Measurements from ENCODE around the gene PARVB.

PARVB gene

DNA sequence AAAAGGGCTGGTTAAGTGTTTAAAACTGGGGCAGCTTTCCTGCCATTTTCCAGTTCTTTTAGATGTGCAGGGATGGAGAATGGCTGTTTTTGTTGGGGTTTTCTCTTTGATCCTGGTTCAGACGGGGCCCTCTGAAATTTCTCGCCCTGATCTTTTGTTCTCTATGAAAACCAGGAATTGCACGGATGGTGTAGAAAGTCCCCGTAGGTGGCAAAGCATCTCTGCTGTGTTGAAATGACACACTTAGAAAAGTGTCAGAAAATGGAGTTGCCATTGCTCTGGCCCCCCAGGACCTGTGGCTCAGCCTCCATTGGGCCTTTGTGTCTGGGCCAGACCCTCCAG, 63.0 kb downstream of the PARVB start:
- DNase-seq (ENCODE audit: low read depth in 2 of 2) = no peak

DNA sequence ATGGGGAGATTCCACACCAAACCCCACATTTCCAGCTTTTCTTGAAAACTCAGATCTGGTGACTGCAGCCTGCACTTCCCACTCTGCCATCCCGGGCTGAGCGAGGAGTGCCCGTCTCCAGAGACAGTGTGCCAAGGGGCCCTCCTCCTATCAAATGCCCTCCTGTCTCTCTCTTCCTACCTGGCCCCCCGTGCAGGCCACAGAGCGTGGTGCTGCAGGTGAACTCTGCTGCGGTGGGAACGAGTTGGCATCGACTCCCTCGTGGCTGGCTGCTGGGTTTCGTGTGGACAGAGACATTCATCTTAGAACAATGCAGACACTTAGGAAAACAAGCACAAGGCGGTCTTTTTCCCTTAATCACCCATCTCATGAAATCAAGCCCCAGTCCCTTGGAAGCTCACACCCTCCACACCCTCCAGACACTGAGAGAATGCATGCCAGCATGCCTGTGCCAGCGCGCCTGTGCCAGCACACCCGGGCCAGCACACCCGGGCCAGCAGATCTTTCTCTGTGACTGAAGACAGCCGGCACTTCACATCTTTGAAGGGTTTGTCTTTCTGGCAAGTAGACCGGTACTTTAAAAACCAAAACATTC, 65.0 kb downstream of the PARVB start:
- no peak for DNase-seq (ENCODE audit: low read depth in 2 of 2)

DNA sequence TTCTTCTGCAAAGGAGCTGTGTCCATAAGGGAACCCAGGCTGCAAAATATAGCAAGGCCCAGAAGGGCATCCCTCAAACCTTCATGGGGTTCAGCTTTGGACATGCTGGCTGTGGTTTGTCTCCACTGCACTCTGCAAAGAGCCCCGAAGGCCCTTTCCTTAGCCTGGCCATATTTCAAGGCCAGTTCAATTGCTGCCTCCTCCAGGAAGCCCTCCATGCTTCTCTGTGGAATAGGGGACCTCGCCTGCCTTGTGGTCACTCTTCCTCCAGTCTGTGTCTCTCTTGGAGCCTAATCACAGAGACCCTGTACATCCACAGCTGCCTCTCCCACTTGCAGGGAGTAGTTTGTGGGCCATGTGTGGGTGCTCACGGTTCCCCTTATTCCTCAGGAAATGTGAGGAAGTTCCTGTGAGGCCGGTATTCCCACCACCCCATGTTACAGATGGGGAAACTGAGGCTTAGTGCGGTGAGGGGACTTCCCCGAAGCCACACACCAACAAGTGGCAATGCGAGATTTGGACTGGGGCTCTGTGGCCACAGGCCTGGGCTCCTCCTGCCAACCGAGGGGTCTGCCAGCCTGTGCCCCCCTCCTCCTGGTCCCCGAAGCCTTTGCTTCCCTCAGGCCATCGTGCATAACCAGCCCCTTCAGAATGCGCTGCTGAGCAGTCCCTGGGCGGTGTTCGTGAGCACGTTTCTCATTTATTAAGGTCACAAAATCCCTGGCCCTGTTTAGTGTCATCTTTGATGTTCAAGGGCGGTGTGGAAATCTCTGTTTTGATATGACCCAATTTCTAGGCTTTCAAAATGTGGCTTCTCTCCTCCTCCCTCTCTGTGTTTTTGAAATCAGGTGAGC, 65.8 kb downstream of the PARVB start:
- no peak for DNase-seq (ENCODE audit: low read depth in 2 of 2)

DNA sequence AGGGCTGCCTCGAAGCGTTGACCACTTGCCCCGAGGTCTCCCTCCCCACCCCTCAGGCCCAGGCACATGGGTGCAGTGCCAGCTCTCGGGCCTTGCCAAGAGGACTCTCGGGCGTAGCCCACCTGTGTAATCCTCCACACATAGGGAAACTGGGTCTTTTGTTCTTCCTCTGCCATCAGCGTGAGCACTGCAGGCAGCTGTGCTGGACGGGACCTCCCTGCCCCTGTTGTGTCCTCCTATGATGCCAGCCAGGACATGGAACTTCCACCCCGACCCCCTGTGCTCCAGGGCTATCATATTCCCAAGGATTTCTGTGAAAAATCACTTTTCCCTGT, 66.4 kb downstream of the PARVB start:
- DNase-seq (ENCODE audit: low read depth in 2 of 2) = no peak

DNA sequence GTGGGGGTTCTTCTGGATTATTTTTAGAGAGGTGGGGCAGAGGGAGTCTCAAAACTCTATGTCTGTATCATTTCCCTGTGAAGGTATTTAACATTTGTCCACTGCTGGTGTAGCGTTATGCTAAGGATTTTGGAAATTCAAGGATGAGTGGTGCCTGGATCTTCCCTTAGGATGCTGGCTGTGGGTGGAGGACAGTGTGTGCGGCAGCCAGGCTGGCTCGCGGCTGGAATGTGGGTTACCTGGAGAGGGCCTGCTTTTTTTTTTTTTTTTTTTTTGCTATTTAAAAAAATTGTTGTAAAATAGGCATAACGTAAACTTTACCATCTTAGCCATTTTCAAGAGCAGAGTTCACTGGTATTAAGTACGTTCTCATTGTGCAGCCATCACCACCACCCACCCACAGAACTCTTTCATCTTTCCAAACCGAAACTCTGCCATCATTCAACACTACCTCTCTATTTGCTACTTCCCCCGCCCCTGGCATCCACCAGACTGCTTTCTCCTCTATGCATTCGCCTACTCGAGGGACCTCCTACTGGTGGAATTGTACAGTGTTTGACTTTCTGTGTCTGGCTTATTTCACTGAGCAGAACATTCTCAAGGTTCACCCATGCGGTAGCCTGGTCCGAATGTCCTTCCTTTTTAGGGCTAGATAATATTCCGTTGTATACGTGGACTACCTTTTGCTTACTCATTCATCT, 67.1 kb downstream of the PARVB start:
- peak; percentile 18 to 37 for DNase-seq (ENCODE audit: low read depth in 2 of 2)

DNA sequence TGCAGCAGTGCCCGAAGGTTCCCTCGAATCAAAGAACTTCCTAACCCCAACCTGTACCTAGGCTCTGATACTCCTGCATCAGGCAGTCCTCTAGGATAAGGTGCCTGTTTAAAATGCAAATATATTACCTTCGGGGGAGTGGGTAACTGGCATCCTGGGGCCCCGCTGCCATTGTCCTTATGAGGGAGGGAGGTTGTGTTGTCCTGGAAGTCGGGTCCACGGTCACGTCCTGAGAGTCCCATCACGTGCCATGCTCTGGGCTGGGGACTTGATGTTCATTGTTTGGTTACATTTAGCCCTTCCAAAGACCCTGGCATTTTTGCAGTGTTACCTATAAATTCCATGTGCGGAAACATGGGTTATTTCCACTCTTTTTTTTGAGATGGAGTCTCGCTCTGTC, 67.6 kb downstream of the PARVB start:
- no peak for DNase-seq (ENCODE audit: low read depth in 2 of 2)

DNA sequence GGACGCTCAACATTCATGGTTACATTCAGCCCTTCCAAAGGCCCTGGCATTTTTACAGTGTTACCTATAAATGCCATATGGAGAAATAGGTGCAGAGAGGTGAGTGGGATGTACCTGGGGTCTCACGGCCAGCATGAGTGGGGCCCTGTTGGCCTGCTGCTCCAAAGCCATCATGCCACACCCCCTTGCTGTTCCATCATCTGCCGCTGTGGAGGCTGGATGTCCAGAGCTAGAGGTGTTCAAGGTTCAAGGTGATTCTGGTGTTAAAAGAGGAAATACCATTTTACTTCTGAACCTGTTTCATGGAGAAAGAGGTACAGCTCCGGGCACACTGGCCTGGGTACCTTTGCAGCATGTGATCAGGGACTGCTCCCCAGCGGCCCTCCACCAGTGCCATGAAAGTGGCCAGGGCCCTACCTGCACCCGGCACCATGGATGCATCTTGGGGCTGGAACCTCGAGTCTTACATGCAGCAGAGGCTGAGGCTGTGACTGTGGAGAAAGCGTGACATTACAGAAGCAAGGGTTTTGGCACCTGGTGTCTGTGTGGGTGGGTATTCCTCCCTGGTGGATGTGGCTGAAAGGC, 68.6 kb downstream of the PARVB start:
- DNase-seq (ENCODE audit: low read depth in 2 of 2) = no peak

DNA sequence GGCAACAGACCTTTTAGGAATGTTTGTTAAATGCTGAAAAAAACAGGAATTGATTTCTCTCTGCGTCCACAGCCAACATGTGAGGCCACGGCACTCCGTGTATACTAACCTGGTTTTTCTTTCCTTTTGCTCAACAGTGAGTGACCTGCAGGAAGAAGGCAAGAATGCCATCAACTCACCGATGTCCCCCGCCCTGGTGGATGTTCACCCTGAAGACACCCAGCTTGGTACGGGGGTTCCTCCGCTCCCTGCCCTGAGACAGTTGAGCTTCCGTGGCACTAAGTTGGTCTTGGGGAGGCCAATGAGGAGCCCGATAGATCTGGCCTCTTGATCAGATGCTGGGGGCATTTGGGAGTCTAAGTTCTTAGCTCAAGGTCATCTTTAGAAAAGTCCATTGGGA, 69.7 kb downstream of the PARVB start:
- no peak for DNase-seq (ENCODE audit: low read depth in 2 of 2)

DNA sequence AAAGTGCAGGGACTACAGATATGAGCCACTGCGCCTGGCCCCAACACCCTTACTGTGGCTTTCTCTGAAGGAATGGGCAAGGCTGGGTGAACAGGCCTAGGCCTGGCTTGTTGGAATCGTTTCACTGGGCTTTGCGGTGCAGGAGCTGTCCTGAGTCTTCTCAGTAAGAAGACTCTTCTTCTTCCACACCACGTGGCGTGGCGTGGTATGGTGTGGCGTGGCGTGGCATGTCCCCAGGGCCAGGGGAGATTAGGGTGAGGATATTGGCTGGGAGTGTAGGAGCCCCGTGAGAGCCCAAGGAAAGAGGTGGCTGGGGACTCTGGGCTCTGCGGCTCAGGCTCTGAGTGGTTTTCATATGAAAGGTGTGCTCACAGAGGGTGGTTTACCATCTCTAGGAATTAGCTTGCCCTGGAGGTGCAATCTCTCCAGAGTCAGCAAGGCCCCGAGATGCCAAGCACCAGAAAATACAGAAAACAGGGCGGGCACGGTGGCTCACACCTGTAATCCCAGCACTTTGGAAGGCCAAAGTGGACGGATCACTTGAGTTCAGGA, 70.7 kb downstream of the PARVB start:
- DNase-seq (ENCODE audit: low read depth in 2 of 2) = no peak

DNA sequence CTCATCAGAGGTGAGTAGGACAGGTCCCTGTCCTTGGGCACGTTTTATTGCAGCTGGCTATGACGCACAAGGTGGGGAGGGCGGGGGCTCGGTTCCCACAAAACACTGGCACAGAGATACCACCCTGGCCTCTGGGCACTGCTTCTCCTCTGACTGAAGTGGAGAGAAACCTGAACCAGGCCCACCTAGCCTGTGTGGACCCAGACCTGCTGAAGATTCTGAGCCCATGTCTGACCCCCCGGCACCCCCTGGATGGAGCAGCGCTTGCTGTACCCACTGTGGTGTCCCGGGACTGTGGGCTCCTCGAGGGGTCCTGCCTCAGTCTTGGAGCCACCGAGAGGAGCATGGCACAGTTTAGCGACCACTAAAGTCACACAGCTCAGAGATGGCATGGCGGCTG, 72.6 kb downstream of the PARVB start:
- no peak for DNase-seq (ENCODE audit: low read depth in 2 of 2)

DNA sequence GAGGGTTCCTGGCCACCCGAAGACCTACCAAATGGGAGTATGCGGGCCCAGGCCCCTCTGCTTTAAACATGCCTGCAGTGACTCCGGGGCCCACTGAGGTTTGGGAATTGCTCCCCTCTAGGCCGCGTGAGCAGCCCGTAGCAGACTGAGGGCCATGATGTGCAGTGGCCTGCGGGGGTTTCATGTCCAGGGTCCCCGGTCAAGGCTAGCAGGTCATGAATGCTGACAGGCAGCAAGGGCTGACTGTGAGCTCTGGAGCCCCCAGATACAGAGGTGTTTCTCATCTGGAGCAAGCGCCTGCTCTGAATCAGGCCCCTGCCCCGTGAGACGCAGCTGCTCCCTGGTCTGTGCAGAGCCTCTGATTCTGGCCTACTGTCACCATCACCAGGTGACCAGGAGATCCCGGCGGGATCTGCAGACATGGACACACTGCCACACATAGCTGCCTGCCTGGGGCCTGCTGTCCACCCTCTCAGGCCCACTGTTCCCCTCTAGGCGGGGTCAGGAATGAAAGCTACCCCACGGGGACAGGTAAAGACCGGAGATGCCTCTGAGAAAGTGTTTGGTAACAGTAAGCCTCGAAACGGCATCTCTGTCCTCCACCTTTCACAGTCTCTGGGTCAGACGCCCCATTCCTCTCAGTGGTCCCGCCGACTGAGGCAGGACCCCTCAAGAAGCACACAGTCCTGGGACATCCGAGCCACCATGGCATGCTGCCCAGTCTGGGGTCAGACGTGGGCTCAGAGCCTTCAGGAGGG, 73.3 kb downstream of the PARVB start:
- DNase-seq (ENCODE audit: low read depth in 2 of 2) = no peak

DNA sequence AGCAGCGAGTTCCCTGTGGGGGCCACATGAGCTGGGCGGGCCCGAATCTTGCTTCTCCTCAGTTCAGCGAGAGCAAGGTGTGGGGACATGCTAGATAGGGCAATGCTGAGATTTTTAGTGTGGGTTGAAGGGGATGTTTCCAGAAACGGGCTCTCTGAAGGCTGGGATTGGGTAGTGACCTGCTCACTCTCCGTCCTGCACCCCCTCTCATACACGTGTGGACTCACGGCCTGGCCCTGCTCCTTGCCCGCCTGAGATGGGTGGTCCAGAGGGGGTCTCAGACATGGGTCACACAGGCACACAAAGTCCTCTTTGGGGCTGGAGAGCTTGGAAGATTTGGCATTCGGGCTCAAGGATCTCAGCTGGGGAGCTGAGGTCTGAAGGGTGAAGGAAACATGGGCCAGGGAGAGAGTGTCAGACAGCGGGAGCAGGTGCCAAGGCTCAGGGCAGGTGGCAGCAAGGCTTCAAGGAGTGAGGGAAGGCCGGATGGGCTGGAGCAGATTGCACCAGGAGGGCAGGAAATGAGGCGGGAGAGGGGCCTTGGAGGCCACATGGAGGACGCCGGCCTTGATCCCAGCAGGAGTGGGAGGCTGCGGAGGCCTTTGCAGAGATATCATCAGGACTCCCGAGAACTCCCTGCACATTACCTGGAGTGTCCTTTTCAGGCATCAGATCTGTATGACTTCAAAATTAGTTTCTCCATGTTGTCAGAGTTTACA, 74.1 kb downstream of the PARVB start:
- no peak for DNase-seq (ENCODE audit: low read depth in 2 of 2)

DNA sequence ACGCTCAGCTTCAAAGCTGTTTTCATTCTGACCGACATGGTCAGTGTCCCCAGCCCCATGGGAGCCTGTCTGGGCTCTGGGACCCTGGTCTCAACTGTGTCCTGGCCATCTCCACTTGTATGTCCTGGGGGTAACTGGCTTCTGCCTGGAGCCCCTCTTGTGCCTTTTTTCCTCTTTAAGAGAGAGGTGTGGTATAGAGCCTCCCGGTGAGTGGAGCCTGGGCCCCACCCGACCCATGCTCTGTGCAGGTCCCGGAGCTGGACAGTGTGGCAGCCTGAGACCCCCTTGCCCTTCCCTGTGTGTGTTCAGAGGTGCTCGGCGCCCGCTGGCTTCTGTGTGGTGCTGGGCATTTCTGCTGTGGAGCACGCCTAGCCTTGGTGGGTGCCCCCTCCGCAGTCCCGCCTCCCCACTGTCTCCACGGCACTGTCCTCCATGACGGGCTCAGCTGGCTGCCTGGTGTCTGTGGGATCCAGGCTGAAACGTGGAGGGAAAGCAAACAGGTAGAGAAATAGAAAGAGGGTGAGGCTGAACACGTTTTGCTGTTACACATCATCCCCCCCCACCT, 74.9 kb downstream of the PARVB start:
- no peak for DNase-seq (ENCODE audit: low read depth in 2 of 2)

DNA sequence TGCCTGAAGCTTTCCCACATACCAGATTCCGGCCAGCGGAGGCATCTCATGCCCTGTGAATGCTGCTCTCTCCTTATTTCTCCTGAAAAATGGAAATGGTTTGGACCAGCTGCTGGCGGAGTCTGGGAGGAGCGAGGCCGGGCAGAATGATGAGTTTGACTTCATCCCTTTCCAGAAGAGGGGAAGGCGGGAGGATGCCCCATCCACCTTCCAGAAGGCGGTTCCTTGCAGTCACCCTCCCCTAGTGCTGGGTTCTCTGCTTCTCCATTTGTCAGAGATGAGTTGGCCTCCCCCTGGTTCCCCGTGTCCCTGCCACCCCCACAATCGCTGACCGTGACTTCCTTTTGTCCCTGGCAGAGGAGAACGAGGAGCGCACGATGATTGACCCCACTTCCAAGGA, 75.6 kb downstream of the PARVB start:
- DNase-seq (ENCODE audit: low read depth in 2 of 2) = no peak

DNA sequence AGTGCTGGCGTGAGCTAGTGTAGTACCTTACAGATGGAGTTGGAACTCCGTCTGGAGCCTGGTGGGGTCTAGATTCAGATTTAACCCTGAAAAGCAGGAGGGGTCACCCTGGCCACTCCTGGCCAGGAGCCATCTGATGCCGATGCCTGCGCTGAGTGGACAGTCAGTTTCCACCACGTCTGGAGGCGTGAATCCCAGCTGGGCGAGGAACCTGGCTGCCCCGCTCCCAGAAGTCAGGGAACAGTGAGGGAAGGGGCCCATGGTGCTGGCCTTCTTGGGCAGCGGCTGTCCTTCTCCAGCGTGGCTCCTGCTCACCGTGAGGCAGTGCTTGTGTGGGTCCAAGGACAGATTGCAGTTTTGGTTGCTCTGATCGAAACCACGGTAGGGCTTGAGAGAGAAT, 76.3 kb downstream of the PARVB start:
- DNase-seq (ENCODE audit: low read depth in 2 of 2) = no peak

DNA sequence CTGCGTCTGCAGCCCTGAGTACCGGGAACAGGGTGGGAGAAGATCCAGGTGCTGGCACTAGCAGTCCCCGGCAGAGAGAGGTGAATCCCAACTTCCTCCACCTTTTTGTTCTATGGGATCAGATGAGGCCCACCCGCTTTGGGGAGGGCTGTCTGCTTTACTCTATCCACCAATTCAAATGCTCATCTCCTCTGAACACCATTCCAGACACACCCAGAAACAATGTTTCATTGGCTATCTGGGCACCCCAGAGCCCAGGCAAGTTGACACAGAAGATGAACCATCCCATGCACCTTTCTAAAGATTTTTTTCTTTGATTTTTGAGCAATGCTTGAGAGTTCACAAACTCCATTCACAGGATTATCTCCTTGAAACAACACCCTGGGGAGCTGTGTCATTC, 78.0 kb downstream of the PARVB start:
- no peak for DNase-seq (ENCODE audit: low read depth in 2 of 2)

DNA sequence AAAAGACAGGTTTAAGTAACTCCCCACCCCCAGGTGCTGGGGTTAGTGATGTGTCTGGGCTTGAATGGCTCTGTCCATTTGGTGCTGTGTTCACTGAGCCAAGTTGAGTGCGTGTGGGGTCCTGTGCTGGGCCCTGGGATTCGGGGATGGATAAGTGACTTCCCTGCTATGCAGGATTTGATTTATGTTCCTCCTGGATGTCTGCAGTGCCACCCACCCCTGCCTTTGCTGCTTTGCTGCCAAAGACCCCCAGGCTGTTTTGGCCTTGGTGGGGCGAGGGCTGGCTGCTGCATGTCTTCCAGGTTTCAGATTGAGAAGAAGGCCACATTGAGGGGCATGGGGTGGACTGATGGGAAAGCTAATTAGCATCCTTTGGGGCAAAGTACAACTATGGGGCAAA, 78.8 kb downstream of the PARVB start:
- DNase-seq (ENCODE audit: low read depth in 2 of 2) = no peak

DNA sequence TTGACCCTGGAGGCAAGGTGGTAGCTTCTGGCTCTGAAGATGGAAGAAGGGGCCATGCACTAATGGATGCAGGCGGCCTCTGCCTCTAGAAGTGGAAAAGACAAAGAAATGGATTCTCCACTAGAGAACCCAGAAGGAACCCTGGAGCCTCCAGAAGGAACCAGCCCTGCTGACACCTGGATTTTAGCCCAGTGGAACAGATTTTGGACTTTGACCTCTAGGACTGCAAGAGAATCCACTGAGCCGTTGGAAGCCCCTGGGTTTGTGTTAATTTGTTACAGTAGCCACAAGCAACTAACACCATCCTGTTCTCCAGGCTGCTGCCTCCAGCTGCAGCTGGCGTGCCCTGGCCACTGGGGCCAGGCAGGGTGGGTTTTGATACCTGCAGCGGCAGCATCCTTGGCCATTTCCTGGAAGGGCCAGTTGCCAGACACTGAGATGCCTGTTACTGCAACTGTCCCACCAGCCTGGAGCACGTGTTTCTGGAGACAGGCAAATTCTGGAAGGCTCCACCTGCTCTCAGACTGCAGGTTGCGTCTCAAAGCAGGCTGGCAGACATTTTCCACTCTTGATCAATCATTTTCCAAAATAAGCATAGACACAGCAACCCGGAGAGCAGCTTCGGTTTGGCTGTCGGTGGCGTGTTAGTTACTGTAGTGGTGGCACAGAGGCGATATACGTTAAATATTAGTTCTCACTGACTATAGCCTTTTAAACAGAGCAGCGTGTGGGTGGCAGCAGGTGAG, 79.8 kb downstream of the PARVB start:
- no peak for DNase-seq (ENCODE audit: low read depth in 2 of 2)

DNA sequence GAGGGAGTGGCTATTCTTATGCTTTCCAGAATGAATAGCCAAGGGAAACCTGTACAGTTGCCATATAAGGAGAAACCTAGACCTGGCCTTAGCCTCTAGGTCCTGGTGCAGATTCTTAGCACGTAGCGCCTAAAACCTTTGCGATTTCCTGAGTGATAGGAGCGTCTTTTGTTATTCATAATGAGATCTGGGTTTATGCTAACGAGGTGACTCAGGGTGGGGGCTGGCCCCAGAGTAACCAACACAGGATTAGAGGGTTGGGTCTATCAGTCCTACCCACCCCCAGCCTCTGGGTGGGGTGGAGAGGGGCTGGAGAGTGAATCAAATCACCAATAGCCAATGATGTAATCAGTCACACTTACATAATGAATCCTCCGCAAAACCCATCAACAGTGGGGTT, 83.2 kb downstream of the PARVB start:
- no peak for DNase-seq (ENCODE audit: low read depth in 2 of 2)

DNA sequence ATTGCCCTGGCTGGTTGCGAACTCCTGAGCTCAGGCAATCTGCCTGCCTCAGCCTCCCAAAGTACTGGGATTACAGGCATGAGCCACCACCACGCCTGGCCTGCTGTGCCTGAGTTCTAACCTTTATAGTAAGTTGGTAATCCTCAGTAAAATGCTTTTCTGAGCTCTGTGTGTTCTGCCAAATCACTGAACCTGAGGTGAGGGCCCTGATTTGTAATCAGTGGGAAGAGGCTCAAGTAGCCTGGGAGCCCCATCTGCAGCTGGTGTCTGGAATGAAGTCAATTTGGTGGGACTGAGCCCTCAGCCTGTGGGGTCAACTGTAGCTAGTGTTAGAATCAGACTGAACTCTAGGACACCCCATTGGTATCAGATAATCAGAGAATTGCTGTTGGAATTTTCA, 84.0 kb downstream of the PARVB start:
- no peak for DNase-seq (ENCODE audit: low read depth in 2 of 2)

Measured in stimulated activated CD4-positive, alpha-beta T cell treated with anti-CD3 and anti-CD28 coated beads, Interleukin-4, amount 100 ng/mL, for 48 hours (primary cell).